Measurements from ENCODE around the gene TOR2A. TPM values are rescaled to one million over a fixed set of nuclear protein-coding genes. Genes with fewer than 3 reads are reported as not detected.

The TOR2A gene
- total and polyA plus RNA-seq, 2 of the 8 experiments (the other 6 are each of a cell fraction or from before 2014, with no cell fraction given) = 18.7 to 24.9 TPM

DNA sequence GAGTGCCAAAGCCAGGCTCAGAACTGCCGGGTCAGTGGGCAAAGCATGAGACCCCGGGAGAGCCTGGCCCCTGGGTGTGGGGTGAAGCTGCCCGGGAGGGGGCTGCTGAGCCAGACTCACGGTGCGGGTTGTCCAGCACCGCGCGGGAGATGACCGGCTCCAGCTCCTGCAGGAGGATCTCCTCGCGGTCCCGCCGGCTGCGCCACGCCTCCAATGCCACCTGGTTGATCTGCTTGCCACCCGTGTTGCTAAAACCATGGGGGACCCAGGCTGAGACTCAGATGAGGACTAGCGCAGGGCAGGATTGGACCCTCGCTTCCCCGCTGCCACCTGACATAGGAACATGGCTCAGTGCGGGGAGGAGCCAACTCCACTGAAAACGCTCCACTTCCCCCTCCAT lies 2.6 kb downstream of the TOR2A start (continued):
- TF ChIP-seq, protein P1, sequence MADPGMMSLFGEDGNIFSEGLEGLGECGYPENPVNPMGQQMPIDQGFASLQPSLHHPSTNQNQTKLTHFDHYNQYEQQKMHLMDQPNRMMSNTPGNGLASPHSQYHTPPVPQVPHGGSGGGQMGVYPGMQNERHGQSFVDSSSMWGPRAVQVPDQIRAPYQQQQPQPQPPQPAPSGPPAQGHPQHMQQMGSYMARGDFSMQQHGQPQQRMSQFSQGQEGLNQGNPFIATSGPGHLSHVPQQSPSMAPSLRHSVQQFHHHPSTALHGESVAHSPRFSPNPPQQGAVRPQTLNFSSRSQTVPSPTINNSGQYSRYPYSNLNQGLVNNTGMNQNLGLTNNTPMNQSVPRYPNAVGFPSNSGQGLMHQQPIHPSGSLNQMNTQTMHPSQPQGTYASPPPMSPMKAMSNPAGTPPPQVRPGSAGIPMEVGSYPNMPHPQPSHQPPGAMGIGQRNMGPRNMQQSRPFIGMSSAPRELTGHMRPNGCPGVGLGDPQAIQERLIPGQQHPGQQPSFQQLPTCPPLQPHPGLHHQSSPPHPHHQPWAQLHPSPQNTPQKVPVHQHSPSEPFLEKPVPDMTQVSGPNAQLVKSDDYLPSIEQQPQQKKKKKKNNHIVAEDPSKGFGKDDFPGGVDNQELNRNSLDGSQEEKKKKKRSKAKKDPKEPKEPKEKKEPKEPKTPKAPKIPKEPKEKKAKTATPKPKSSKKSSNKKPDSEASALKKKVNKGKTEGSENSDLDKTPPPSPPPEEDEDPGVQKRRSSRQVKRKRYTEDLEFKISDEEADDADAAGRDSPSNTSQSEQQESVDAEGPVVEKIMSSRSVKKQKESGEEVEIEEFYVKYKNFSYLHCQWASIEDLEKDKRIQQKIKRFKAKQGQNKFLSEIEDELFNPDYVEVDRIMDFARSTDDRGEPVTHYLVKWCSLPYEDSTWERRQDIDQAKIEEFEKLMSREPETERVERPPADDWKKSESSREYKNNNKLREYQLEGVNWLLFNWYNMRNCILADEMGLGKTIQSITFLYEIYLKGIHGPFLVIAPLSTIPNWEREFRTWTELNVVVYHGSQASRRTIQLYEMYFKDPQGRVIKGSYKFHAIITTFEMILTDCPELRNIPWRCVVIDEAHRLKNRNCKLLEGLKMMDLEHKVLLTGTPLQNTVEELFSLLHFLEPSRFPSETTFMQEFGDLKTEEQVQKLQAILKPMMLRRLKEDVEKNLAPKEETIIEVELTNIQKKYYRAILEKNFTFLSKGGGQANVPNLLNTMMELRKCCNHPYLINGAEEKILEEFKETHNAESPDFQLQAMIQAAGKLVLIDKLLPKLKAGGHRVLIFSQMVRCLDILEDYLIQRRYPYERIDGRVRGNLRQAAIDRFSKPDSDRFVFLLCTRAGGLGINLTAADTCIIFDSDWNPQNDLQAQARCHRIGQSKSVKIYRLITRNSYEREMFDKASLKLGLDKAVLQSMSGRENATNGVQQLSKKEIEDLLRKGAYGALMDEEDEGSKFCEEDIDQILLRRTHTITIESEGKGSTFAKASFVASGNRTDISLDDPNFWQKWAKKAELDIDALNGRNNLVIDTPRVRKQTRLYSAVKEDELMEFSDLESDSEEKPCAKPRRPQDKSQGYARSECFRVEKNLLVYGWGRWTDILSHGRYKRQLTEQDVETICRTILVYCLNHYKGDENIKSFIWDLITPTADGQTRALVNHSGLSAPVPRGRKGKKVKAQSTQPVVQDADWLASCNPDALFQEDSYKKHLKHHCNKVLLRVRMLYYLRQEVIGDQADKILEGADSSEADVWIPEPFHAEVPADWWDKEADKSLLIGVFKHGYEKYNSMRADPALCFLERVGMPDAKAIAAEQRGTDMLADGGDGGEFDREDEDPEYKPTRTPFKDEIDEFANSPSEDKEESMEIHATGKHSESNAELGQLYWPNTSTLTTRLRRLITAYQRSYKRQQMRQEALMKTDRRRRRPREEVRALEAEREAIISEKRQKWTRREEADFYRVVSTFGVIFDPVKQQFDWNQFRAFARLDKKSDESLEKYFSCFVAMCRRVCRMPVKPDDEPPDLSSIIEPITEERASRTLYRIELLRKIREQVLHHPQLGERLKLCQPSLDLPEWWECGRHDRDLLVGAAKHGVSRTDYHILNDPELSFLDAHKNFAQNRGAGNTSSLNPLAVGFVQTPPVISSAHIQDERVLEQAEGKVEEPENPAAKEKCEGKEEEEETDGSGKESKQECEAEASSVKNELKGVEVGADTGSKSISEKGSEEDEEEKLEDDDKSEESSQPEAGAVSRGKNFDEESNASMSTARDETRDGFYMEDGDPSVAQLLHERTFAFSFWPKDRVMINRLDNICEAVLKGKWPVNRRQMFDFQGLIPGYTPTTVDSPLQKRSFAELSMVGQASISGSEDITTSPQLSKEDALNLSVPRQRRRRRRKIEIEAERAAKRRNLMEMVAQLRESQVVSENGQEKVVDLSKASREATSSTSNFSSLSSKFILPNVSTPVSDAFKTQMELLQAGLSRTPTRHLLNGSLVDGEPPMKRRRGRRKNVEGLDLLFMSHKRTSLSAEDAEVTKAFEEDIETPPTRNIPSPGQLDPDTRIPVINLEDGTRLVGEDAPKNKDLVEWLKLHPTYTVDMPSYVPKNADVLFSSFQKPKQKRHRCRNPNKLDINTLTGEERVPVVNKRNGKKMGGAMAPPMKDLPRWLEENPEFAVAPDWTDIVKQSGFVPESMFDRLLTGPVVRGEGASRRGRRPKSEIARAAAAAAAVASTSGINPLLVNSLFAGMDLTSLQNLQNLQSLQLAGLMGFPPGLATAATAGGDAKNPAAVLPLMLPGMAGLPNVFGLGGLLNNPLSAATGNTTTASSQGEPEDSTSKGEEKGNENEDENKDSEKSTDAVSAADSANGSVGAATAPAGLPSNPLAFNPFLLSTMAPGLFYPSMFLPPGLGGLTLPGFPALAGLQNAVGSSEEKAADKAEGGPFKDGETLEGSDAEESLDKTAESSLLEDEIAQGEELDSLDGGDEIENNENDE (IDR thresholded peaks at IDR 0.05; ENCODE audit: insufficient replicate concordance, low read length) = no peak
- TF ChIP-seq EGR1 (IDR thresholded peaks at IDR 0.05; ENCODE audit: borderline replicate concordance, low read depth, low read length) (no peak), CHD1 (IDR thresholded peaks at IDR 0.05; ENCODE audit: low read depth, low read length) (no peak), JUN (IDR thresholded peaks at IDR 0.05; ENCODE audit: low read depth, low read length) (no peak), ASH2L (IDR thresholded peaks at IDR 0.05; ENCODE audit: low read length) (no peak), POLR2A (IDR thresholded peaks at IDR 0.05; ENCODE audit: control extremely low read depth in 1 of 2, low read depth in 2 of 2, low read length in 2 of 2) (no peak), RBBP5 (IDR thresholded peaks at IDR 0.05; ENCODE audit: borderline replicate concordance, low read depth, low read length) (no peak), SP4 (IDR thresholded peaks at IDR 0.05; ENCODE audit: low read length) (no peak), SIRT6 (IDR thresholded peaks at IDR 0.05; ENCODE audit: low read length) (no peak), TCF12 (IDR thresholded peaks at IDR 0.05; ENCODE audit: low read depth, low read length) (no peak)
- TF ChIP-seq, protein P2, sequence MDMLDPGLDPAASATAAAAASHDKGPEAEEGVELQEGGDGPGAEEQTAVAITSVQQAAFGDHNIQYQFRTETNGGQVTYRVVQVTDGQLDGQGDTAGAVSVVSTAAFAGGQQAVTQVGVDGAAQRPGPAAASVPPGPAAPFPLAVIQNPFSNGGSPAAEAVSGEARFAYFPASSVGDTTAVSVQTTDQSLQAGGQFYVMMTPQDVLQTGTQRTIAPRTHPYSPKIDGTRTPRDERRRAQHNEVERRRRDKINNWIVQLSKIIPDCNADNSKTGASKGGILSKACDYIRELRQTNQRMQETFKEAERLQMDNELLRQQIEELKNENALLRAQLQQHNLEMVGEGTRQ (IDR thresholded peaks at IDR 0.05; ENCODE audit: low read length) = no peak
